Hair follicle dermal papilla cell (primary cell): ENCODE measurements around the gene LCORL. TPM values are rescaled to one million over a fixed set of nuclear protein-coding genes. Genes with fewer than 3 reads are reported as not detected.

ENCODE experiments used
- total RNA-seq: library from RNA; depleted of rRNA; stranded (reverse); fragments of >200 nt; gene quantifications from 2 replicates; pipeline ENCODE4 v1.2.3, GENCODE V29; 2012

Gene LCORL
- 15.9 and 18.8 TPM in 2 replicates for total RNA-seq

DNA sequence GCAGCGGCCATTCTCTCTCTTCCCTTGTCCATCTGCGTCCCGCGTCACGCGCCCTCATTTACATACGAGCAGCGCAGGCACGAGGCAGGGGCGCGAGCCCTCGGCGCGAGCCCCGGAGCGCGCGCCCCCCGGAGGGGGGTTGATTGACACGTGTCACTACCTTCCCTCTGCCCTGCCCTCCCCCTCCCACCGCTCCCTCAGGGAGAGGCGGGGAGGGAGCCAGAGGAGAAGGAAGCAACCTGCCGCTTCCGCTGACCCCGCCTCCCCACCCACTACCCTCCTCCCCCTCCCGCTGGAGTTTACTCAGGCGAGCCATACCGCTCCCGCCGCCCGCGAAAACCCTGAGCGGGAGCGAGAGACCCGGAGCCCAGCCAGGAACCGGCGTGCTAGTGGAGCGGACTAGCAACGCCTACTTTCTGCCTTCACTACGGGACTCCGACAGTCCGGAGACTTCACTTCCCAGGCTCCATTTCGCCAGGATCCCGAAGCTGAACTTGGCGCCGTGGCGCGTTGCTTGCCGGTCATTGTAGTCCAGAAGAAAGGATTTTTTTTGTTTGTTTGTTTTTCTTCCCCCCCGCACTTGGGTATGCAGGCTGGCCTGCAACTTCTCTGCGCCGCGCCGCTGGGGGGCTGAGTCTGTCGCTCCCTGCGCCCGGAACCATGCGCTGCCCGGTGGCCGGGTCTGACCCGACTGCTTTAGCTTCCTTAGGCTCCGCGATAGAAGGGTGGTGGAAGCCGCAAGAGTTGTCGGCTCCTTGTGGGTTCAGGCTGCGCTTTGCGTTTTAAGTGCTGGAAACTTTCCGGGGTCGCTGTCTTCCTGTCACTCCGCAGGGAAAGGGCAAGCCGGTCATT, at the start of gene LCORL:
LCORL (minus strand) TSS at position 36 of the 852 bp plus-strand sequence; CDS start at position 32, 4 bp downstream.

DNA sequence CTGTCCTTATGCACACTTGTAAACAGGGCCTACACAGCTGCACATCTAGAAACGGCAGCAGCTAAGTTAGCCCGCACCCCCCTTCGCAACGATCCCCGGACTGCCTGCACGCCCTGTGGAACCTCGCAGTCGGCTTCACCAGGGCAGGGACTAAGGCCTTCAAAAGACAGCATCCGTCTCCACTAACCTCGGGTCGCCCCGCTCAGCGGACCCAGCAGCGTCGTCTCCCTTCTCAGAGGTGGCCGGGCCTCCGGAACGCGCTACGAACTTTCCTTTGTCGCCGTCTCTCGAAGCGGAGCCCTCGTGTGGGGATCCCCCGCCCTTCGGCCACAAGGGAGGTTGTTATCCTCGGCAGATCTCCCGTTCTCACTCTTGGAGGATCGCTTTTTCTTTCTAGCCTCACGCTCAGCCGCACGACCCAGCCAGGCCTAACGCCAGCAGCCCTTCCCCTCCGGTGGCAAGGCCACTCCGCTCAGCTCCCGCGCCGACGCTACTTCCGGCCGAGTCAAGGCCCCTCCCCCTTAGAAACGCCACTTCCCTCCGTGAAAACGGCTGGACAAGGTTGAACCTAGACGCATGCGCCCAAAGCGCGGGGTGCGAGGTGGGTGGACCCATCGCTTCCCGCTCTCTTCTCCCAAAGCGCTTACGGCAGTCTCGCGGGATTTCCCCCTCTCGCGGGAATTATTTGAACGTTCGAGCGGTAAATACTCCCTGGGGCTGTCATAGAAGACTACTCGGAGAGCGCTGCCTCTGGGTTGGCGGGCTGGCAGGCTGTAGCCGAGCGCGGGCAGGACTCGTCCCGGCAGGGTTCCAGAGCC, 211.1 kb downstream of the LCORL start, which contains the start of the genes DCAF16 and NCAPG:
DCAF16 (minus strand) TSS at position 498 of the 818 bp plus-strand sequence. CDS start 6,616 bp downstream, outside the sequence.
NCAPG (plus strand) TSS at position 720 of the 818 bp plus-strand sequence. CDS start 99 bp downstream, outside the sequence.

Other genes starting within 250 kb of the LCORL start
- under 0.01 TPM in 2 replicates for gene FAM184B, start 240.1 kb downstream of the LCORL start, total RNA-seq
- gene DCAF16, start 211.0 kb downstream of the LCORL start, total RNA-seq = 28.4 and 29.5 TPM in 2 replicates
- gene NCAPG, start 210.8 kb downstream of the LCORL start, total RNA-seq = 3.6 and 5.4 TPM in 2 replicates